ENCODE results near the gene CLIP2. TPM values are rescaled to one million over a fixed set of nuclear protein-coding genes. Genes with fewer than 3 reads are reported as not detected.

The CLIP2 gene
- total and polyA plus RNA-seq, 2 of the 8 experiments (the other 6 are each of a cell fraction or from before 2014, with no cell fraction given), result 8.3 to 41.5 TPM

GRCh38 chr7:74403521-74404387 lies 114.5 kb downstream of the CLIP2 start:
- Histone ChIP-seq H3K27ac (ENCODE audit: low read depth, low read length) (no peak overlapping the region), H4K20me1 (replicated peaks in 1 of 2; ENCODE audit: control insufficient read depth in 1 of 2, insufficient read depth in 2 of 2, low read length in 2 of 2) (no peaks in the 10 kb centered on the region), H3K4me1 (replicated peaks in 1 of 4; ENCODE audit: control insufficient read depth in 3 of 4, insufficient read depth in 4 of 4, low read length in 3 of 4) (peaks cover 0 to 5% (median under 1%) of the 10 kb centered on the region in 4 experiments; a peak in 3 of 7 replicates), H3K23ac (ENCODE audit: insufficient read length) (no peak overlapping the region), H3K9me3 (ENCODE audit: insufficient read depth in 2 of 2, low read depth in 1 of 2, low read length in 1 of 2) (no peaks in the 10 kb centered on the region), H2AFZ (ENCODE audit: low read length) (no peak overlapping the region), H2AK5ac (ENCODE audit: low read depth, low read length) (no peak overlapping the region), H3K4ac (replicated peaks; ENCODE audit: insufficient read length, low read depth, low read length) (no peak overlapping the region), H3K4me2 (ENCODE audit: insufficient read depth in 1 of 2, low read depth in 2 of 2, low read length in 2 of 2) (no peak overlapping the region), H3K4me3 (ENCODE audit: extremely low read depth in 1 of 4, insufficient read depth in 2 of 4, low read depth in 3 of 4, low read length in 4 of 4) (no peak overlapping the region), H3K36me3 (ENCODE audit: control insufficient read depth in 2 of 4, insufficient read depth in 4 of 4, low read length in 3 of 4) (peaks cover 0 to 16% (median 4%) of the 10 kb centered on the region in 4 experiments; a peak in 4 of 8 replicates), H3K18ac (ENCODE audit: extremely low read depth, low read length) (no peak overlapping the region), H3K14ac (ENCODE audit: insufficient read length) (no peak overlapping the region), H4K5ac (ENCODE audit: insufficient read length, low read depth, low read length) (no peak overlapping the region), H3K23me2 (ENCODE audit: low read depth, low read length) (no peaks in the 10 kb centered on the region; the same call in 1 of the 2 replicates), H2BK12ac (ENCODE audit: low read depth, low read length) (no peak overlapping the region), H3K9ac (replicated peaks in 1 of 4; ENCODE audit: extremely low read depth in 1 of 4, low read depth in 3 of 4, low read length in 3 of 4) (no peak overlapping the region), H3K79me2 (ENCODE audit: control insufficient read depth in 1 of 2, insufficient read depth in 2 of 2, low read length in 2 of 2) (no peaks in the 10 kb centered on the region), H2BK15ac (ENCODE audit: low read length) (no peak overlapping the region), H2BK20ac (ENCODE audit: low read length) (no peak overlapping the region), H4K91ac (replicated peaks; ENCODE audit: insufficient read length, low read length) (no peak overlapping the region), H2BK5ac (ENCODE audit: low read depth, low read length) (no peak overlapping the region), H2BK120ac (replicated peaks; ENCODE audit: low read depth, low read length) (no peak overlapping the region), H3K79me1 (ENCODE audit: low read depth, low read length) (no peaks in the 10 kb centered on the region), H3K56ac (replicated peaks; ENCODE audit: insufficient read length, low read depth, low read length) (no peak overlapping the region), H4K8ac (ENCODE audit: extremely low read depth, insufficient read depth, low read length) (no peak overlapping the region), H3K27me3 (replicated peaks in 1 of 4; ENCODE audit: control insufficient read depth in 3 of 4, extremely low read depth in 1 of 4, insufficient read depth in 3 of 4, low read length in 3 of 4) (no peaks in the 10 kb centered on the region)
- ChIA-PET POLR2A (ENCODE audit: partially characterized antibody) (interaction anchor here (1.1 to 1.2 kb wide), 2 partner anchors 172 to 197 kb away, joined by 3 read pairs; no protein-coding TSS in a partner anchor), CTCF (ENCODE audit: partially characterized antibody) (interaction anchor here (0.7 to 4.8 kb wide), 22 partner anchors 10 to 214 kb away, joined by 3 to 44 read pairs (median 8); no protein-coding TSS in a partner anchor)
- TF ChIP-seq TEAD4 (IDR thresholded peaks at IDR 0.05; ENCODE audit: low read depth, low read length), result no peak
- TF ChIP-seq GABPA (IDR thresholded peaks at IDR 0.05; ENCODE audit: borderline replicate concordance, insufficient read depth, low read length), result no peak
- no peak for TF ChIP-seq KDM5A (IDR thresholded peaks at IDR 0.05; ENCODE audit: low read length)
- no peak for TF ChIP-seq CREB1 (IDR thresholded peaks at IDR 0.05)
- TF ChIP-seq ATF2 (IDR thresholded peaks at IDR 0.05; ENCODE audit: low read length), result no peak
- FAIRE-seq (no peak), DNase-seq (ENCODE audit: low read depth in 1 of 2, low spot score in 2 of 2) (no peak)
- 90% methylated on average over 29 of the region's 30 CpGs; no CpG with 5 or more reads in 1 of the 2 experiments for whole genome bisulfite sequencing, 2 experiments (ENCODE audit: extremely low coverage in 1 of 2, insufficient coverage in 1 of 2, insufficient read length in 1 of 2, insufficient replicate concordance in 2 of 2, low coverage in 1 of 2, low lambda C conversion rate in 2 of 2, missing lambda C conversion rate in 1 of 2)
